ENCODE measurements around the gene TSC2.

DNA sequence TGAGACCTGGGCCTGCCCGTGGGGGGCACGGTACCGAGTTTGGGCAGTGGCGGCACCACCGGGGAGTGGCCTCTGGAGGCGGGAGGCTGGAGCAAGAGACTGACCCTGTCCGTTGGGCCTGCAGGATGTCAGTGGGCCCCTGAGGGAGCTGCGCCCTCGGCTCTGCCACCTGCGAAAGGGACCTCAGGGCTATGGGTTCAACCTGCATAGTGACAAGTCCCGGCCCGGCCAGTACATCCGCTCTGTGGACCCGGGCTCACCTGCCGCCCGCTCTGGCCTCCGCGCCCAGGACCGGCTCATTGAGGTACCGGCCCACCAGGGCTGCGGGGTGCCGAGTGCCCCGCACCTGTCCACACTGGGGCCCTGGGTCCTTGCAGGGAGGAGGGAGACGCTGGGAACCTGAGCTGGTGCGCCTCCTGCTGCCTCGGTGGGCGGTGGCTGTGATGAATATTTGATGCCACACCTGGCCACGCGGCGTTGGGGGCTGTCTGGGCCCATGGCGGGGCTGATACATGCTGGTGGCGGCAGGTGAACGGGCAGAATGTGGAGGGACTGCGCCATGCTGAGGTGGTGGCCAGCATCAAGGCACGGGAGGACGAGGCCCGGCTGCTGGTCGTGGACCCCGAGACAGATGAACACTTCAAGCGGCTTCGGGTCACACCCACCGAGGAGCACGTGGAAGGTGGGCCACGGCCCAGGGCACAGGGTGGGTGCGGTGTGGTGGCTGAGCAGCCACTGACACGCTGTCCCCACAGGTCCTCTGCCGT is 11.4 kb upstream of the TSC2 start:
- TF ChIP-seq, protein P1, sequence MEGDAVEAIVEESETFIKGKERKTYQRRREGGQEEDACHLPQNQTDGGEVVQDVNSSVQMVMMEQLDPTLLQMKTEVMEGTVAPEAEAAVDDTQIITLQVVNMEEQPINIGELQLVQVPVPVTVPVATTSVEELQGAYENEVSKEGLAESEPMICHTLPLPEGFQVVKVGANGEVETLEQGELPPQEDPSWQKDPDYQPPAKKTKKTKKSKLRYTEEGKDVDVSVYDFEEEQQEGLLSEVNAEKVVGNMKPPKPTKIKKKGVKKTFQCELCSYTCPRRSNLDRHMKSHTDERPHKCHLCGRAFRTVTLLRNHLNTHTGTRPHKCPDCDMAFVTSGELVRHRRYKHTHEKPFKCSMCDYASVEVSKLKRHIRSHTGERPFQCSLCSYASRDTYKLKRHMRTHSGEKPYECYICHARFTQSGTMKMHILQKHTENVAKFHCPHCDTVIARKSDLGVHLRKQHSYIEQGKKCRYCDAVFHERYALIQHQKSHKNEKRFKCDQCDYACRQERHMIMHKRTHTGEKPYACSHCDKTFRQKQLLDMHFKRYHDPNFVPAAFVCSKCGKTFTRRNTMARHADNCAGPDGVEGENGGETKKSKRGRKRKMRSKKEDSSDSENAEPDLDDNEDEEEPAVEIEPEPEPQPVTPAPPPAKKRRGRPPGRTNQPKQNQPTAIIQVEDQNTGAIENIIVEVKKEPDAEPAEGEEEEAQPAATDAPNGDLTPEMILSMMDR (IDR thresholded peaks at IDR 0.05; ENCODE audit: low read depth, low read length), result no peak
- no peak for TF ChIP-seq POLR2A (IDR thresholded peaks at IDR 0.05; ENCODE audit: extremely low read depth, insufficient read length)
- TF ChIP-seq MYC (IDR thresholded peaks at IDR 0.05; ENCODE audit: low read depth, low read length), result no peak
- TF ChIP-seq, protein P2, sequence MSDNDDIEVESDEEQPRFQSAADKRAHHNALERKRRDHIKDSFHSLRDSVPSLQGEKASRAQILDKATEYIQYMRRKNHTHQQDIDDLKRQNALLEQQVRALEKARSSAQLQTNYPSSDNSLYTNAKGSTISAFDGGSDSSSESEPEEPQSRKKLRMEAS (IDR thresholded peaks at IDR 0.05; ENCODE audit: low read depth, low read length), result no peak
